Left ventricle myocardium superior (tissue), 1 donor: ENCODE results near the gene SEMA3E. TPM values are rescaled to one million over a fixed set of nuclear protein-coding genes. Genes with fewer than 3 reads are reported as not detected.

Experiments
- ATAC-seq: fragments of 200-7000 bp; cut with Tn5 transposase; one replicate; pipeline ENCODE4 v1.9.1; 2020; ENCODE audit warnings: mild to moderate bottlenecking, moderate library complexity
- DNase-seq: peaks from one replicate; pipeline ENCODE4 v3.0.0-alpha.2; 2020
- intact Hi-C: fragments of 100-400 bp; cut with micrococcal nuclease; formaldehyde crosslinking; loops from one replicate; pipeline ENCODE4 v1.11.0; 2022
- total RNA-seq: library from RNA; stranded (reverse); fragmentation: NEBNext Ultra II Directional; extraction: Animal tissue kit (Norgen Biotek cat#: 25700); gene quantifications from one replicate; pipeline ENCODE4 v1.2.1, GENCODE V29; 2021
- donor health status: DM: no; HTN: yes; CAD: no; lungs with severe emphysema.

The SEMA3E gene
- total RNA-seq, 1 donor from 2014 or later, result 0.12 TPM

- ATAC-seq (no peak), DNase-seq (no peak)
- intact Hi-C loops, result no loop called here
Measured at GRCh38 chr7:83514977-83515376, 134.0 kb downstream of the SEMA3E start.

DNA sequence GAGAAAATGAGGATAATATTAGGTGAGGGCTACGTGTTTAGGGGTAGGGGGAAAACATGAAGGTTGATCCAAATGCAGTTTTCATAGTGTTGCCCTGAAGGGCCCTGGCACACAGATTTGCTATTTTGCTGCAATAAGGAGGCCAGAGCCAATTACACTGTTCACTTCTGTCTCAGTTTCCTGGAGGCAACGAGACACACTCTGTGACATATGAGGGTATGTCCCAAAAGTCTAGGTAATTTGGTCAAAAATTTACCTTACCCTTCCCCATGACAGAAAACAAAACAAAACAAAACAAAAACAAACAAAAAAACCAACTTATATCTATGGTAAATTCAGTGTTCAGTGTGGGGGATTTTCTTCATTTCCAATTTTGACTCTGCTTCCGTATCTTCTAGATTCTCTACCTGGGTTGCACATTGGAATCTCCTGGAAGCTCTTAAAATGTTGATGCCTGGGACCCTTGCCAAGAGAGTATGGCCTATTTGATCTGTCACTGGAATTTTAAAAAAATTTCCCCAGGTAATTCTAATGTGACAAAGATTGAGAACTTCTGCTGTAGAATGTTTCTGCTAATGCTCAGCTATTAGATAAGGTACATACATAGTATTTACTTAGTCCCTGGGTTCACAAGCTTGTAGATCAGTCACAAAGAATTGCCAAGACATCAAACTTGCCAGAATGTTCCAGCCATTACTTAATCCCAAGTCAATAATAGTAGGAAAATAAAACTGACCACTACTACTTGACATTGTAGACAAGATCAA, 139.5 kb downstream of the SEMA3E start:
- intact Hi-C loops, result no loop called here
- ATAC-seq, result no peak
- DNase-seq, result no peak

DNA sequence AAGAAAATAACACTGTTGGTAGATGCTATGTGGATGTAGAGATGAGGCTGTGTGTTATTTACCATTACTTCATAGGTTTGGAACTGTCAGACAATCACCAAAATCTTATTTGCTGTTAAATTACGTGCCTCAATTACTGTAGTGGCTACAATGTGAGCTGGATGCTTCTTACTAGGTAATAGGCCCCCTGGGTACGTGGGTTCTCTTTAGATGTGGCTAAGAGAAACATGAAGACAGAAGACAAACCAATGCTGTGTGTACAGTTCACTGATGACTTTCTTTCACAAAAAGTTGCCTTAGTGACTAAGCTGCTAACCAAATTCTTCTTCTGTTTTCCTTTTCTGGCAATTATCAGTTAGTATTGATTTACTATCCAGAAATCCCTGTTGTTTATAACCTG, 144.6 kb downstream of the SEMA3E start:
- ATAC-seq, result no peak
- intact Hi-C loops, result no loop called here
- DNase-seq, result no peak

- DNase-seq, result no peak
- intact Hi-C loops, result no loop called here
- ATAC-seq, result no peak
Measured at GRCh38 chr7:83502636-83503035, 146.3 kb downstream of the SEMA3E start.

- intact Hi-C loops, result no loop called here
- DNase-seq (no peak), ATAC-seq (no peak)
Measured at GRCh38 chr7:83494683-83495082, 154.3 kb downstream of the SEMA3E start.

DNA sequence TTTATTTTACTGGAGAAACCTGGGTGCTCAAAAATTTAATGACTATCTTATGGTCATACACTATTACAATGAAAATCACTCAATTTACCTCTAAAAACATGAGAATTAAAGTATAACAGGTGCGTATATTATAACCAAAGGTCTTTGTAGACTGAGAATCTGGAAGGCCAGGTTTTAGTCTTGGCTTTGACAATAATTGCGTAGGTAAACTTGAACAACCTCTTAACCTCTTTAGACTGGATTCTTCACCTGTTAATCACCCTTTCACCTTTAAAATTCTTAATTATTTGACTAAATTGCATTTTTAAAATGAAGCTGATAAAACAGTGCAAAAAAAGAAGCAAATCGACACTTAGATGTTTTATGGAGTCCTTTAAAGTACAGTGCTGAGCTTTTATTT, 156.1 kb downstream of the SEMA3E start:
- ATAC-seq (no peak), DNase-seq (no peak)
- intact Hi-C loops, result no loop called here

DNA sequence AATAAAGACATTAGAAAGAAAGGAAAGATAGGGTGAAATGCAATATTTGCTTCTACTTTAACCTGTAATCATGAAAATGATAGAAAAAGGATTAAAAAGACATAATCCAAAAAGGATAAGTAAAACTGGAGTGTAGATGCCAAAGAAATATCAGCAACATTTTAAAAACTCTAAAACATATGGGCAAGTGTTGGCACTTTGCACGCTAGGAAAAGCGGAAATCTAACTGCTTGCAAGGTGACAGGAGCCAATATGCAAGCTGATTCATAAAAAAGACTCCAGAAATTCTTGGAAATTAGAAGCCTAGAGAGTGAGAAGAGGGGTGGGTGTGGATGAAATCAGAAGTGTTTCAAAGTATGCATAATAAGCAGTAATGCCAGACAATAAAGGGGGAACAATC, 161.1 kb downstream of the SEMA3E start:
- ATAC-seq (no peak), DNase-seq (no peak)
- intact Hi-C loops, result no loop called here

DNA sequence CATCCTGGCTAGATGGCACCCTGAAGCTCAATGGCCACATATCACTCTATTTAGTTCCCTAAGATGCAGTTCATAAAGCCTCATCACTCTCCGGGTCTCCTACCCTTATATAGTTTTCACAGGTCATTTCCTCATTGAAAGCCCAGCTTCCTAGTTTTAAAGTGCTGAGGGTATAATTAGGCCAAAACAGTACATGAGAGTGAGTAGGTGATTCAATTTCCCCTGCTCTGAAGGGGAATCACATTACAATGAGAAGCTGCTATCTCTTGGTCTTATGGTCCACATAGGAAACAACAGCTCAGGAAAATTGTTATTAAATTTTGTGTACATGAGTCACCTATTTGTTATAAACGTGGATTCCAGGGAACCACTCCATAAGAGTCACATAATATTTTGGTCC, 162.0 kb downstream of the SEMA3E start:
- intact Hi-C loops, result no loop called here
- DNase-seq (no peak), ATAC-seq (no peak)

DNA sequence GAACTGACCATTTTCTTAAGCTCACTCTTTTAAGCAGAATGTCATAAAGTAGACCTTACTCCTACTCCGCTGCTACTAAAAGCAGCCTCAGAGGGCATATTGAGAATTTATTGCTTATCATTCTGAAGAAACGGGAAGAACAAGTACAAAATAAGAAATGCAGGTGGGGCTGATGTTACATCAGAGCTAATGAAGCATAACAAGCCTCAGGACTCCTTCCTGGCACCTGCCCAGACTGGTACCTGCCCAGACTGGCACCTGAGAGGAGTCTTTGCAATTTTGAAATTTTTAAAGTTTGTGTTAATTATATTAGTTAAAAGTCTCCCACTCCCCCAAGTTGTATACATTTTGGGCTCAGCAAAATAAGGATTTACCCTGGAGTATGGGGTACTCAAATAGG, 162.4 kb downstream of the SEMA3E start:
- intact Hi-C loops, result no loop called here
- DNase-seq, result no peak
- no peak for ATAC-seq

GRCh38 chr7:83484826-83485225, 164.1 kb downstream of the SEMA3E start:
- DNase-seq (no peak), ATAC-seq (no peak)
- intact Hi-C loops, result no loop called here

DNA sequence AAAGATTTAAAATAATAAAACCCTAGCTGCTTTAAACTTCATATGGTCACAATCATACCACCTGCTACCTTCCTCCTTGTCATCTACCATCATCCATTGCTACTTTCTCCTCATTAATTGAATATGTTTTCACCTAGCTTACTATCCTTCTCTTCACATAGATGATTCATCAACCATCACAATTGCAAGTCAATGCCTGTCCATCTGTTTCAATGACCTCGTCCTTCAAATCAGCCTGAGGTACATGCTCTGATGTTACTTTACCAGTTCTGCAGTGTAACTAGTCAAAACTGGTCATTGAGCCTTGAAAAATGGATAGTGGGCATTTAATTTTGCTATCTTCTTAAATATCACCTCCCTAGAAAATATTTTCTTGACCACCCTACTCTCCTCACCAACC, 164.7 kb downstream of the SEMA3E start:
- intact Hi-C loops, result no loop called here
- ATAC-seq, result no peak
- no peak for DNase-seq

DNA sequence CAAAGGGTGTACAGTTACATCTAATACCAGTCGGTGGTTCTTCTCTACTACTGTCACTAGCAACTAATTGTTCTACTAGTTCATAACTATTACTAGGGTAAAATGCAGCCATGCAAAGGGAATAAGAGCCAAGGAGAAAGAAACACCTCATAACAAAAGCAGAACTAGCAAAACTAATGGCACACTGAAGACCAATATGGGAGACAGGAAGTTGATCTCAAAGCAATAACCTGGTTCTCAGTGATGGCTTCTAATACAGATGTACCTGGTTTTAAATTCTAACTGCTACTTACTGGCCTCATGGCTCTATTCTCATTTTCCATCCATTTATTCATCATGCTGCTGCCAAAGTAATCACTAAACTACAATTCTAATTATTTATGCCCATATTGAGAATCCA, 170.3 kb downstream of the SEMA3E start:
- DNase-seq (no peak), ATAC-seq (no peak)
- intact Hi-C loops, result no loop called here

DNA sequence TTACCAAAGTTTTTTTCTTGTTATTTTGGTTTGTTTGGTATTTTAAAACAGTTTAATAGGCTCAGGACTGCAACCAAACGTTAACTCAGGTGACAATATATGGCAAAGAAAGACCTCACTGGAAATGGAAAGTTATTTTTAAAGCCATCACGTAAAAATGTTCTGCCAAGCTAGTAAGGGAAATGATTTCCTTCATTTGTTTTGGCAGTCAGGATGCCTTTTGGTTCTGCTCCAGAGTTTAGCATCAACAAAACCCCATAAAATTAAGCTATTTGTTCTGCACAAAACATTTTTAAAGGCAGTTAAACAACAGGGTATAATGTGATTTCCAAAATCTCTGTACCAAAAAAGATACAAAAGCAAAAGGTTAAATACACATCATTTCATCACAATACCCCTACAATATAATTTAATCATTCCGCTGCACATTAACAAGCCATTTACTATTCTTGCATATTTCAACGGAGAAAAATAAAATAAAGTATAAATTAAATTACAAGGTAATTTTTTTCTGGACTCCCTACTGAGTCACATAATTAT, 172.4 kb downstream of the SEMA3E start:
- intact Hi-C loops, result no loop called here
- DNase-seq (no peak), ATAC-seq (no peak)

GRCh38 chr7:83475420-83475819, 173.5 kb downstream of the SEMA3E start:
- DNase-seq (no peak), ATAC-seq (no peak)
- intact Hi-C loops, result no loop called here

- intact Hi-C loops, result no loop called here
- ATAC-seq, result no peak
- no peak for DNase-seq
Measured at GRCh38 chr7:83472376-83472775, 176.6 kb downstream of the SEMA3E start.

GRCh38 chr7:83469491-83469890, 179.4 kb downstream of the SEMA3E start:
- intact Hi-C loops, result no loop called here

GRCh38 chr7:83469076-83469475, 179.9 kb downstream of the SEMA3E start:
- no peak for ATAC-seq
- intact Hi-C loops, result no loop called here

More at GRCh38 chr7:83469491-83469890, 179.4 kb downstream of the SEMA3E start:
- DNase-seq (no peak), ATAC-seq (no peak)

DNA sequence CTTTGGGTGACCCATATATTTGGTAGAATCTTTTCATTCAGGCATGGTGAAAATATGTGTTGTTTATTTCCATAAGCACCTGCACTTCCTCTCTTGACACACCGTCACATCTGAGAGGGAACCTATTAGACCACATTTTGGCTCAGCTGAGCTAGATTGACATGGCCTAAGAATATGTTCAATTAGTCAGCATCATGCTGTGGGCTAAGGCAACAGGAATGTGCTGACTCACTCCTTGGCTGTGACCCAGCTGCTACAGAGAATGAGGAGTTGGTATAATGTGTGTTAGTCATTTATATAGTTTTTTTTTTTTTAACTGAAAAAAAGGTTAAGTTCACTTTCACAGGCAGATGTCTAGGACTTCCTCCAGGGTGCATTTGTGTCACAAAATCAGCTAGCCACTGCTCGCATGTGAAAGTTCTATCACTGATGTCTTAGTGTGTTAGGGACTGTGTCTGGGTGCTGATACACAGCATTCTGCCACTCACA, 180.6 kb downstream of the SEMA3E start:
- peak; percentile 75 for ATAC-seq
- DNase-seq, result peak; percentile 52
- intact Hi-C loops, result no loop called here

More at GRCh38 chr7:83469076-83469475, 179.9 kb downstream of the SEMA3E start:
- DNase-seq, result no peak

- intact Hi-C loops, result no loop called here
- no peak for ATAC-seq
- no peak for DNase-seq
Measured at GRCh38 chr7:83467493-83467892, 181.4 kb downstream of the SEMA3E start.

GRCh38 chr7:83466956-83467355, 182.0 kb downstream of the SEMA3E start:
- DNase-seq (no peak), ATAC-seq (no peak)
- intact Hi-C loops, result no loop called here
